ENCODE results near the gene ZFP3. TPM values are rescaled to one million over a fixed set of nuclear protein-coding genes. Genes with fewer than 3 reads are reported as not detected.
A peak's percentile ranks its signal among the peaks of the same experiment; 100 is the strongest.

ZFP3 gene
- total and polyA plus RNA-seq, 2 experiments from 2014 or later = 0.55 to 1.6 TPM

GRCh38 chr17:5043524-5043923 lies 34.7 kb upstream of the ZFP3 start:
- Mint-ChIP-seq H3K27ac (no peak overlapping the region), H3K27me3 (ENCODE audit: insufficient read depth, low read depth, poor library complexity) (peaks cover 7% of the 10 kb centered on the region), H3K9me3 (no peaks in the 10 kb centered on the region; the same call in 1 of the 3 replicates), H3K36me3 (ENCODE audit: low read depth) (no peaks in the 10 kb centered on the region), H3K4me1 (no peaks in the 10 kb centered on the region), H3K4me3 (no peak overlapping the region)
- Histone ChIP-seq H4K20me1 (replicated peaks; ENCODE audit: insufficient read depth) (no peaks in the 10 kb centered on the region), H3K4me1 (ENCODE audit: insufficient read depth) (no peaks in the 10 kb centered on the region), H3K9me2 (ENCODE audit: insufficient read depth) (no peaks in the 10 kb centered on the region), H3K4me2 (no peak overlapping the region), H2AFZ (no peak overlapping the region), H3K27me3 (ENCODE audit: insufficient read depth) (no peaks in the 10 kb centered on the region), H3K79me2 (replicated peaks; ENCODE audit: insufficient read depth) (no peaks in the 10 kb centered on the region), H3K4me3 (no peak overlapping the region), H3K36me3 (ENCODE audit: insufficient read depth) (no peaks in the 10 kb centered on the region), H3K27ac (ENCODE audit: low read depth) (no peak overlapping the region), H3F3A (replicated peaks; ENCODE audit: low read depth) (no peaks in the 10 kb centered on the region)
- TF ChIP-seq, protein P1, sequence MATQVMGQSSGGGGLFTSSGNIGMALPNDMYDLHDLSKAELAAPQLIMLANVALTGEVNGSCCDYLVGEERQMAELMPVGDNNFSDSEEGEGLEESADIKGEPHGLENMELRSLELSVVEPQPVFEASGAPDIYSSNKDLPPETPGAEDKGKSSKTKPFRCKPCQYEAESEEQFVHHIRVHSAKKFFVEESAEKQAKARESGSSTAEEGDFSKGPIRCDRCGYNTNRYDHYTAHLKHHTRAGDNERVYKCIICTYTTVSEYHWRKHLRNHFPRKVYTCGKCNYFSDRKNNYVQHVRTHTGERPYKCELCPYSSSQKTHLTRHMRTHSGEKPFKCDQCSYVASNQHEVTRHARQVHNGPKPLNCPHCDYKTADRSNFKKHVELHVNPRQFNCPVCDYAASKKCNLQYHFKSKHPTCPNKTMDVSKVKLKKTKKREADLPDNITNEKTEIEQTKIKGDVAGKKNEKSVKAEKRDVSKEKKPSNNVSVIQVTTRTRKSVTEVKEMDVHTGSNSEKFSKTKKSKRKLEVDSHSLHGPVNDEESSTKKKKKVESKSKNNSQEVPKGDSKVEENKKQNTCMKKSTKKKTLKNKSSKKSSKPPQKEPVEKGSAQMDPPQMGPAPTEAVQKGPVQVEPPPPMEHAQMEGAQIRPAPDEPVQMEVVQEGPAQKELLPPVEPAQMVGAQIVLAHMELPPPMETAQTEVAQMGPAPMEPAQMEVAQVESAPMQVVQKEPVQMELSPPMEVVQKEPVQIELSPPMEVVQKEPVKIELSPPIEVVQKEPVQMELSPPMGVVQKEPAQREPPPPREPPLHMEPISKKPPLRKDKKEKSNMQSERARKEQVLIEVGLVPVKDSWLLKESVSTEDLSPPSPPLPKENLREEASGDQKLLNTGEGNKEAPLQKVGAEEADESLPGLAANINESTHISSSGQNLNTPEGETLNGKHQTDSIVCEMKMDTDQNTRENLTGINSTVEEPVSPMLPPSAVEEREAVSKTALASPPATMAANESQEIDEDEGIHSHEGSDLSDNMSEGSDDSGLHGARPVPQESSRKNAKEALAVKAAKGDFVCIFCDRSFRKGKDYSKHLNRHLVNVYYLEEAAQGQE (IDR thresholded peaks at IDR 0.05; ENCODE audit: unreplicated experiment) = no peak
- no peak for TF ChIP-seq STAT1 (IDR thresholded peaks at IDR 0.05; ENCODE audit: unreplicated experiment)
- no peak for TF ChIP-seq POLR2AphosphoS5 (IDR thresholded peaks at IDR 0.05; ENCODE audit: low read depth)
- no peak for TF ChIP-seq ZNF331 (CRISPR knock-in tag; IDR thresholded peaks at IDR 0.05; ENCODE audit: low read depth)
- TF ChIP-seq EZH2phosphoT487 (IDR thresholded peaks at IDR 0.05; ENCODE audit: unreplicated experiment) = no peak
- TF ChIP-seq ZNF462 (CRISPR knock-in tag; IDR thresholded peaks at IDR 0.05) = no peak
- TF ChIP-seq NANOG (IDR thresholded peaks at IDR 0.05; ENCODE audit: borderline replicate concordance) = no peak
- TF ChIP-seq CTCF (conservative IDR thresholded peaks at IDR 0.05; ENCODE audit: low read depth in 2 of 2) = peak; percentile 24 to 61; a peak in 3 of 4 replicates
- ATAC-seq (peak; percentile 89), DNase-seq (ENCODE audit: low spot score) (peak; percentile 66)

Data from GM23338 (cell line).